ENCODE results near the gene THEM4.
A peak's percentile ranks its signal among the peaks of the same experiment; 100 is the strongest.

Gene THEM4

DNA sequence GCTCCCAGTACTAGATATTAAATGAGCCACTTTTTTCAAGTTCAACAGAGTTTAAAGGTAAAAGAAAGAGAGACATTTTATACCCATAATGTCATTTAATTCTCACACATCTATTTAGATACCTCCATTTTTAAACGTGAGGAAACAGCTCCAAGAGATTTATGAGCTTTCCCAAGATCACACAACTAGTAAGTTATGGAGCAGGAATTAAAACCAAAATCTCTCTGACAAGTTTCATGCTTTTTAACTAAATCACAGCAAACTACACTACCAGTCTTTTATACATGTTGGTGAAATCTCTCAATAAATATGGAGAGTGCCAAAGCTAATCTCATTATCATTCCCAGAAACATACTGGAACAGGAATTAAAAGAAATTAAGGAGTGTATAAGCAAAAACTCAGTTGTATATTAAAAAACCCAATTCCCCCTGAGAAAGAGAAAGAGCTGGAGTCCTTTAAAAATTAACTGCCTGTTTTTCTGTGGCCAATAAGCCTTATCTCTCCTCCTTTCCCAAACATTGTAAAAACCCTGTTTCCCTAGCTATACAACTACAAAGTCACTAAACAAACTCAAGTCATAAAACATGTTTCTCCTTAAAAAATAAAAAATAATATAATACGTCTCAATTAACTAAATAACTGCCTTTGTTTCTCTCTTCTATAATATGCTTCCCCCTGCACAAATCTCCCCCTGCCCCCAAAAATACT lies 26.7 kb upstream of the THEM4 start:
- H3K4me3 ChIP-seq (ENCODE audit: severe bottlenecking) = no peak overlapping the region
- peaks cover 12% of the 10 kb centered on the region for H3K4me1 ChIP-seq (ENCODE audit: insufficient read depth, poor library complexity, severe bottlenecking)
- DNase-seq (ENCODE audit: low spot score) (no peak), ATAC-seq (ENCODE audit: low read depth) (no peak)
- H3K27me3 ChIP-seq (ENCODE audit: insufficient read depth, poor library complexity, severe bottlenecking) = no peaks in the 10 kb centered on the region
- TF ChIP-seq, protein P1, sequence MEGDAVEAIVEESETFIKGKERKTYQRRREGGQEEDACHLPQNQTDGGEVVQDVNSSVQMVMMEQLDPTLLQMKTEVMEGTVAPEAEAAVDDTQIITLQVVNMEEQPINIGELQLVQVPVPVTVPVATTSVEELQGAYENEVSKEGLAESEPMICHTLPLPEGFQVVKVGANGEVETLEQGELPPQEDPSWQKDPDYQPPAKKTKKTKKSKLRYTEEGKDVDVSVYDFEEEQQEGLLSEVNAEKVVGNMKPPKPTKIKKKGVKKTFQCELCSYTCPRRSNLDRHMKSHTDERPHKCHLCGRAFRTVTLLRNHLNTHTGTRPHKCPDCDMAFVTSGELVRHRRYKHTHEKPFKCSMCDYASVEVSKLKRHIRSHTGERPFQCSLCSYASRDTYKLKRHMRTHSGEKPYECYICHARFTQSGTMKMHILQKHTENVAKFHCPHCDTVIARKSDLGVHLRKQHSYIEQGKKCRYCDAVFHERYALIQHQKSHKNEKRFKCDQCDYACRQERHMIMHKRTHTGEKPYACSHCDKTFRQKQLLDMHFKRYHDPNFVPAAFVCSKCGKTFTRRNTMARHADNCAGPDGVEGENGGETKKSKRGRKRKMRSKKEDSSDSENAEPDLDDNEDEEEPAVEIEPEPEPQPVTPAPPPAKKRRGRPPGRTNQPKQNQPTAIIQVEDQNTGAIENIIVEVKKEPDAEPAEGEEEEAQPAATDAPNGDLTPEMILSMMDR (IDR thresholded peaks at IDR 0.05; ENCODE audit: poor library complexity, severe bottlenecking) = no peak
- H3K27ac ChIP-seq (ENCODE audit: poor library complexity, severe bottlenecking) = peak overlapping the region; percentile 28
- no peaks in the 10 kb centered on the region for H3K36me3 ChIP-seq (ENCODE audit: low read depth)
- H3K9me3 ChIP-seq (ENCODE audit: severe bottlenecking) = no peaks in the 10 kb centered on the region

DNA sequence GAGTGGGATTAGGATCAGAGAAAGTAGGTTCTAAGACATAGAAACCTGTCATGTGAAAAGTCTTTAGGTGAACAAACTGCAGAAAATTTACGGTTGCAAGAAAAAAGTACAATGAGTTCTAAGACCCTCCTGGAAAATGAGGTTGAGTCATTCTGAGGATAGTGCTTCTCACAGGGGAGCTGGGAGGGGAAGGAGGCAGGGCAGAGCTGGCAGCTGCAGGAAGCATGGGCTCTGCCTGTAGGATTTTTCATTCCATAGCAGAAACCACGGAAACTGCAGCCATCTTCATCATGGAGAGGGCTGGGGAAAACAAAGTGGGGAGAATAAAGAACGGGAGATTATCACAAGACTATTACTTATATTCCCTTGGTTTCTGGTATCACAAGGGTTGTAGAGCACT lies 25.8 kb upstream of the THEM4 start:
- peaks cover 9% of the 10 kb centered on the region for H3K4me1 ChIP-seq (ENCODE audit: insufficient read depth, poor library complexity, severe bottlenecking)
- no peak for DNase-seq (ENCODE audit: low spot score)
- H3K36me3 ChIP-seq (ENCODE audit: low read depth) = no peaks in the 10 kb centered on the region
- peak overlapping the region; percentile 28 for H3K27ac ChIP-seq (ENCODE audit: poor library complexity, severe bottlenecking)
- peak; percentile 52; the same call in 2 of the 3 replicates for ATAC-seq (ENCODE audit: low read depth)
- TF ChIP-seq, protein P1 (IDR thresholded peaks at IDR 0.05; ENCODE audit: poor library complexity, severe bottlenecking) = no peak
- H3K4me3 ChIP-seq (ENCODE audit: severe bottlenecking) = no peak overlapping the region
- H3K9me3 ChIP-seq (ENCODE audit: severe bottlenecking) = no peaks in the 10 kb centered on the region
- no peaks in the 10 kb centered on the region for H3K27me3 ChIP-seq (ENCODE audit: insufficient read depth, poor library complexity, severe bottlenecking)

DNA sequence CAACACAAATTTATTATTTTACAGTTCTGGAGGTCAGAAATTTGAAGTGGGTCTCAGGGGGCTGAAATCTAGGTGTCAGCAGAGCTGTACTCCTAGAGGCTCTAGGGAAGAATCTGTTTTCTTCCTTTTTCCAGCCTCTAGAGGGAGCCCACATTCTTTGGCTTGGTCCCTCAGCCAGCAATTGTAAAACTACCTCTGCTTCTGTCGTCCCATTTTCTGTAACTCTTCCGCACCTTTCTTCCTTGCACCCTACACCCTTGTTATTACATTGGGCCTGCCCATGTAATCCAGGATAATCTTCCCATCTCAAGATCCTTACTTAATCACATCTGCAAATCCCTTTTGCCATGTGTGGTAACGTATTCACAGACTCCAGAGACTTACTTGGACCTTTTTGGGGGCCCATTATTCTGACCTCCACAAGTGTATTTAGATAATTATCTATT lies 24.8 kb upstream of the THEM4 start:
- Histone ChIP-seq H3K36me3 (ENCODE audit: low read depth) (no peaks in the 10 kb centered on the region), H3K27ac (ENCODE audit: poor library complexity, severe bottlenecking) (peak overlapping the region; percentile 28), H3K9me3 (ENCODE audit: severe bottlenecking) (no peaks in the 10 kb centered on the region), H3K4me1 (ENCODE audit: insufficient read depth, poor library complexity, severe bottlenecking) (peaks cover 9% of the 10 kb centered on the region), H3K27me3 (ENCODE audit: insufficient read depth, poor library complexity, severe bottlenecking) (no peaks in the 10 kb centered on the region), H3K4me3 (ENCODE audit: severe bottlenecking) (no peak overlapping the region)
- TF ChIP-seq, protein P1 (IDR thresholded peaks at IDR 0.05; ENCODE audit: poor library complexity, severe bottlenecking) = peak; percentile 96
- ATAC-seq (ENCODE audit: low read depth) (peak; percentile 85), DNase-seq (ENCODE audit: low spot score) (no peak)

DNA sequence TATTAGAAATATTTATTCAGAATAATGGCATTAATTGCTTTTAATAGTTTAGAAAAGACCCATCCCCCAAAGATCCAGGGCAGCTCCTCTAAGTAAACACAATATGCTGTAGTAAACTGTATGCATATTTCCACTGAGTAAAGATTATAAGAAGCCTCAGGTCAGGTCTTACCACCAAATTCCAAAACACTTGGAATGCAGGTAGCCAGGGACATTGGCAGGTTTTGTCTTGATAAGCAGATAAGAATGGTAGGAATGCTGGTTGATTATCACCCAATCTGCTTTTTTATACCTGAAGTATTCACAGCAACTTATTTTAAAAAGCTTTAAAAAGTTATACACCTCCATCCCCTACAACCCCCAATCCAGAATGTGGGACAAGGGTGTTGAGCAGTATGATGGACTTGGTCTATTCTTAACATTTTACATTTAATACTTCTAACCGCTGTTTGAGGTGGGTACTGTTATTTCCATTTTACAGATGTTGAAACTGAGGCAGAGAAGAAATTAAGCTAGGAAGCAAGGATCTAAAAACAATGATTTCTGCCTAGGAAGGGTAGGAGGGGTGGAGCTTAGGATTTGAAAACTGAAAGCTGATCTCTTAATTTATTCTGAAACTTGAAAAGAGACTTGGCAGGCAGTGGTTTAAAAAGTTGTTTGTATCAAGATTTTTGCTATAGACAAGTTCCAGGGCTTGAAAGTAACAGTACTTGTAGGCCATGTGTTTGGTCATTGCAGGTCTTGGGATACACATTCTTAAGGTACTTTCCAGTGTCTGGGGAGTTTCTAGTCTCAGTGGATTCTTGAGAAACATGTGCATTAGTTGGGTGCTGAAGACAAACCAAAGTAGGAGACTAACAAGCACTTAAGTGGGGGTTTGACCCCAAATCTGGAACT lies 15.6 kb upstream of the THEM4 start:
- TF ChIP-seq, protein P1 (IDR thresholded peaks at IDR 0.05; ENCODE audit: poor library complexity, severe bottlenecking) = no peak
- H3K4me1 ChIP-seq (ENCODE audit: insufficient read depth, poor library complexity, severe bottlenecking) = no peaks in the 10 kb centered on the region
- no peak for DNase-seq (ENCODE audit: low spot score)
- no peak overlapping the region for H3K4me3 ChIP-seq (ENCODE audit: severe bottlenecking)
- H3K9me3 ChIP-seq (ENCODE audit: severe bottlenecking) = no peaks in the 10 kb centered on the region
- ATAC-seq (ENCODE audit: low read depth) = peak; percentile 36; the same call in 1 of the 3 replicates
- H3K36me3 ChIP-seq (ENCODE audit: low read depth) = no peaks in the 10 kb centered on the region
- no peaks in the 10 kb centered on the region for H3K27me3 ChIP-seq (ENCODE audit: insufficient read depth, poor library complexity, severe bottlenecking)
- no peak overlapping the region for H3K27ac ChIP-seq (ENCODE audit: poor library complexity, severe bottlenecking)

Measured in RWPE2 (cell line).